ENCODE data around the gene ZNF133.

The ZNF133 gene

DNA sequence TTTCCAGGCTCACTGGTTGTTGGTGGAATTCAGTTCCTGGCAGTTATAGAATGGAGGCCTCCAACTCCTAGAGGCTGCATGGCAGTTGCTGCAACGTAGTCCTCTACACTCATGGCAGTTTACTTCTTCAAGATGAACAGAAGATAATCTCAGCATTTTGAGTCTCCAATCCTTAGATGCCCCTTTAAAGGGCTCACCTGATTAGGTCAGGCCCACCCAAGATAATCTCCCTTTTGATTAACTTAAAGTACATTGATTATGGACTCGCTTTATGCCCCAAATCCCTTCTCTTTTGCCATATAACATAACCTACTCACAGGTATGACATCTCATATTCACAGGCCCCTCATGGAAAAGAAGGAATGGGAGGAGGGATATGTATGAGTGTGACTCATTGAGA lies 76.4 kb downstream of the ZNF133 start:
- DNase-seq: no peak

Measured in NCI-H1694 (cell line).